PC-3 (cell line): ENCODE data around the gene TPM3. TPM values are rescaled to one million over a fixed set of nuclear protein-coding genes. Genes with fewer than 3 reads are reported as not detected.

Experiments
- ATAC-seq: fragments of 200-7000 bp; cut with Tn5 transposase; 2 replicates; pipeline ENCODE4 v1.9.1; 2020; ENCODE audit warnings: mild to moderate bottlenecking, moderate library complexity
- BruUV-seq: library from RNA; stranded (reverse); fragments of 400-500 nt; replicated peaks from 2 replicates; lab custom pipeline; 2021; lab: Mats Ljungman, UMichigan
- CTCF ChIA-PET: fragments of 300-600 bp; sonication (Branson Sonifier 250); formaldehyde crosslinking; loops from one replicate; lab custom pipeline; 2022; ENCODE audit warnings: antibody characterized with exemption; lab: Charles Lee
- POLR2A ChIA-PET: fragments of 300-600 bp; sonication (Branson Sonifier 250); formaldehyde crosslinking; loops from one replicate; lab custom pipeline; 2022; ENCODE audit warnings: antibody characterized with exemption; ENCODE audit not compliant: unreplicated experiment; lab: Charles Lee
- DNase-seq: peaks from one replicate; pipeline ENCODE4 v3.0.0-alpha.2; 2015
- H2AFZ ChIP-seq: fragments of 300-600 bp; sonication (generic); 2 replicates; pipeline ENCODE4 v1.6.0; 2016; ENCODE audit warnings: antibody characterized with exemption, low read length
- H3F3A ChIP-seq: fragments of 300-600 bp; sonication (generic); one replicate; pipeline ENCODE4 v1.6.0; 2017; ENCODE audit warnings: antibody characterized with exemption, low read length, control low read depth, mild to moderate bottlenecking; ENCODE audit not compliant: unreplicated experiment
- H3K27ac ChIP-seq: fragments of 300-600 bp; sonication (generic); 2 replicates; pipeline ENCODE4 v1.5.1; 2016; ENCODE audit warnings: mild to moderate bottlenecking, low read length
- H3K27me3 ChIP-seq: fragments of 300-600 bp; sonication (generic); 2 replicates; pipeline ENCODE4 v1.6.1; 2016; ENCODE audit warnings: low read length, mixed read lengths
- H3K36me3 ChIP-seq: fragments of 300-600 bp; sonication (generic); 2 replicates; pipeline ENCODE4 v1.6.1; 2016; ENCODE audit warnings: low read depth, mixed run types, low read length, mixed read lengths
- H3K4me1 ChIP-seq: fragments of 300-600 bp; sonication (generic); 2 replicates; pipeline ENCODE4 v1.5.1; 2016; ENCODE audit warnings: low read length; ENCODE audit not compliant: insufficient read depth
- H3K4me2 ChIP-seq: fragments of 300-600 bp; sonication (generic); 2 replicates; pipeline ENCODE4 v1.6.0; 2016; ENCODE audit warnings: low read length
- H3K4me3 ChIP-seq: fragments of 300-600 bp; sonication (generic); 2 replicates; pipeline ENCODE4 v1.5.1; 2016; ENCODE audit warnings: mild to moderate bottlenecking, low read length, mixed read lengths
- H3K79me2 ChIP-seq: fragments of 300-600 bp; sonication (generic); 2 replicates; pipeline ENCODE4 v1.6.1; 2017; ENCODE audit warnings: low read length, mixed read lengths
- H3K9ac ChIP-seq: fragments of 300-600 bp; sonication (generic); 2 replicates; pipeline ENCODE4 v1.6.0; 2016; ENCODE audit warnings: mild to moderate bottlenecking, low read length
- H3K9me2 ChIP-seq: fragments of 300-600 bp; sonication (generic); replicated peaks from 2 replicates; pipeline ENCODE4 v1.6.1; 2016; ENCODE audit warnings: mixed run types, low read length, mixed read lengths
- H3K9me3 ChIP-seq: fragments of 300-600 bp; sonication (generic); 2 replicates; pipeline ENCODE4 v1.6.1; 2016; ENCODE audit warnings: low read length, mixed read lengths
- H4K20me1 ChIP-seq: fragments of 300-600 bp; sonication (generic); 2 replicates; pipeline ENCODE4 v1.6.1; 2016; ENCODE audit warnings: low read length, mixed read lengths
- CTCF ChIP-seq: fragments of 300-600 bp; sonication (generic); conservative IDR thresholded peaks from 2 replicates; pipeline ENCODE4 v1.5.1; 2017; ENCODE audit warnings: antibody characterized with exemption, low read depth, mild to moderate bottlenecking, low read length
- EZH2 ChIP-seq: fragments of 300-600 bp; sonication (generic); IDR thresholded peaks from one replicate; pipeline ENCODE4 v1.6.1; 2017; ENCODE audit warnings: antibody characterized with exemption, mild to moderate bottlenecking, low read length; ENCODE audit not compliant: unreplicated experiment
- EZH2phosphoT487 ChIP-seq: fragments of 300-600 bp; sonication (generic); IDR thresholded peaks from 2 replicates; pipeline ENCODE4 v1.6.1; 2018; ENCODE audit warnings: mild to moderate bottlenecking, antibody characterized with exemption, low read length, borderline replicate concordance
- intact Hi-C: fragments of 100-400 bp; cut with micrococcal nuclease; formaldehyde crosslinking; loops from 2 replicates; pipeline ENCODE4 v1.9.0; 2023
- total RNA-seq: library from RNA; depleted of rRNA; stranded (reverse); fragments of >200 nt; gene quantifications from 2 replicates; pipeline ENCODE4 v1.2.3, GENCODE V29; 2014

The TPM3 gene
- total RNA-seq, 1 experiment from 2014 or later, result 428 TPM

DNA sequence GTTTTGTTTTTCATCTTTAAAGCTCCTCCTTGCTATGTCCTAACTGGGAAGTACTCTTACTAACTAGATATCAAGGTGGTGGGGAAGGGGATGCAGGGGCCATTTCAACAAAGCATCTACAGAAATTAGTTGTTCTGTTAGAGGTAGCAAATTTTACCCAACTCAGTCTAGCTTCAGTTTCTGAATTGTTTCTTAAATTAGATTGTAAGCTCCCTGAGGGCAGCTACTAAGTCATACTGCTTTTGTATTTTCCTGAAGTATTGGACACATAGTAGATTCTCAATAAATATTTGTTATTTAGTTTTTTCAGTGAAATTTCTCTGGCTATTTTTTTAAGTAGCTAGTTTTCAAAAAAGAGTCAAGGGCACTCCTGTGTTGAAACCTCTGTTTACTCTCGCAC is 30.6 kb upstream of the TPM3 start:
- H3K4me3 ChIP-seq, result peak overlapping the region; percentile 84
- H3K27me3 ChIP-seq, result no peaks in the 10 kb centered on the region
- no peak for TF ChIP-seq CTCF
- TF ChIP-seq EZH2, result no peak
- no peak for TF ChIP-seq EZH2phosphoT487
- H3K9me3 ChIP-seq, result no peaks in the 10 kb centered on the region
- BruUV-seq, result no TSS peak
- peaks cover 41% of the 10 kb centered on the region for H3K36me3 ChIP-seq
- H2AFZ ChIP-seq, result no peak overlapping the region
- intact Hi-C loops, result no loop called here
- DNase-seq, result no peak
- H3K79me2 ChIP-seq, result peaks cover 95% of the 10 kb centered on the region
- no peaks in the 10 kb centered on the region for H3F3A ChIP-seq
- H3K9me2 ChIP-seq, result no peaks in the 10 kb centered on the region
- peak overlapping the region; percentile 91 for H3K4me2 ChIP-seq
- ChIA-PET POLR2A (interaction anchor here (0.5 to 0.6 kb wide), 2 partner anchors 33 to 213 kb away, joined by 3 read pairs; no protein-coding TSS in a partner anchor), CTCF (interaction anchor here (0.7 kb wide), 1 partner anchor 24 kb away, joined by 4 read pairs; no protein-coding TSS in a partner anchor)
- no peak for ATAC-seq
- H3K9ac ChIP-seq, result peak overlapping the region; percentile 99
- peaks cover 42% of the 10 kb centered on the region for H4K20me1 ChIP-seq
- peaks cover 41% of the 10 kb centered on the region for H3K4me1 ChIP-seq
- H3K27ac ChIP-seq, result no peak overlapping the region

- TF ChIP-seq CTCF (no peak), EZH2phosphoT487 (no peak), EZH2 (no peak)
- DNase-seq, result peak; percentile 29
- Histone ChIP-seq H3K36me3 (peaks cover 36% of the 10 kb centered on the region), H3K4me1 (peaks cover 41% of the 10 kb centered on the region), H3F3A (no peaks in the 10 kb centered on the region), H3K79me2 (peaks cover 97% of the 10 kb centered on the region), H2AFZ (0 out of 2 replicates have a peak overlapping the region, but pooled peaks have one; percentile 38), H3K4me3 (peak overlapping the region; percentile 84), H3K9me2 (no peaks in the 10 kb centered on the region), H4K20me1 (peaks cover 39% of the 10 kb centered on the region), H3K9me3 (no peaks in the 10 kb centered on the region), H3K4me2 (peak overlapping the region; percentile 91), H3K27ac (peak overlapping the region; percentile 57), H3K9ac (peak overlapping the region; percentile 99), H3K27me3 (no peaks in the 10 kb centered on the region)
- CTCF ChIA-PET, result interaction anchor here (0.5 kb wide), 1 partner anchor 46 kb away, joined by 5 read pairs; no protein-coding TSS in a partner anchor
- POLR2A ChIA-PET, result no interaction called here
- ATAC-seq, result peak; percentile 26
- intact Hi-C loops, result no loop called here
- no TSS peak for BruUV-seq
Measured at GRCh38 chr1:154221278-154222001, 29.5 kb upstream of the TPM3 start.

- peaks cover 31% of the 10 kb centered on the region for H3K36me3 ChIP-seq
- BruUV-seq, result no TSS peak
- CTCF ChIA-PET, result interaction anchor here (0.5 to 1.3 kb wide), 2 partner anchors 21 to 47 kb away, joined by 4 to 5 read pairs; no protein-coding TSS in a partner anchor
- H3K9me2 ChIP-seq, result no peaks in the 10 kb centered on the region
- no peak for DNase-seq
- TF ChIP-seq EZH2phosphoT487 (no peak), EZH2 (no peak), CTCF (no peak)
- intact Hi-C loops, result loop anchor here (1.0 kb wide), 2 partner anchors 22 to 39 kb away; no protein-coding TSS in a partner anchor
- no peaks in the 10 kb centered on the region for H3K27me3 ChIP-seq
- peaks cover 41% of the 10 kb centered on the region for H3K4me1 ChIP-seq
- no peaks in the 10 kb centered on the region for H3K9me3 ChIP-seq
- H3K4me3 ChIP-seq, result peak overlapping the region; percentile 84
- H3K9ac ChIP-seq, result peak overlapping the region; percentile 99
- H3K4me2 ChIP-seq, result peak overlapping the region; percentile 91
- peaks cover 34% of the 10 kb centered on the region for H4K20me1 ChIP-seq
- ATAC-seq, result no peak
- H3K27ac ChIP-seq, result peak overlapping the region; percentile 57
- no peaks in the 10 kb centered on the region for H3F3A ChIP-seq
- H3K79me2 ChIP-seq, result peaks cover 97% of the 10 kb centered on the region
- 0 out of 2 replicates have a peak overlapping the region, but pooled peaks have one; percentile 38 for H2AFZ ChIP-seq
- POLR2A ChIA-PET, result interaction anchor here (1.0 kb wide), 1 partner anchor 22 kb away, joined by 3 read pairs; no protein-coding TSS in a partner anchor
Measured at GRCh38 chr1:154220970-154221277, 29.0 kb upstream of the TPM3 start.
